Mucosa of descending colon (tissue), 3 donors: ENCODE measurements around the gene XPR1. TPM values are rescaled to one million over a fixed set of nuclear protein-coding genes. Genes with fewer than 3 reads are reported as not detected.
"Not testable (repeated sequence)": the region's sequence is repeated elsewhere in the genome, so short reads cannot be mapped to it uniquely, and the experiment has no call there.

Experiments
- ATAC-seq: fragments of 200-7000 bp; cut with Tn5 transposase; one replicate; pipeline ENCODE4 v1.9.1; 2020; ENCODE audit warnings: mild to moderate bottlenecking, moderate library complexity
- DNase-seq, 3 donors: peaks; one replicate each; pipeline ENCODE4 v3.0.0-alpha.2; 2020
- H3K36me3 ChIP-seq: fragments of 200-600 bp; one replicate; pipeline ENCODE4 v1.8.0; 2021; ENCODE audit warnings: low read depth, mild to moderate bottlenecking
- H3K4me1 ChIP-seq: fragments of 200-600 bp; one replicate; pipeline ENCODE4 v1.8.0; 2021; ENCODE audit warnings: low read depth, mild to moderate bottlenecking
- H3K4me3 ChIP-seq: fragments of 200-600 bp; one replicate; pipeline ENCODE4 v1.8.0; 2021; ENCODE audit warnings: mild to moderate bottlenecking
- H3K9me3 ChIP-seq: fragments of 200-600 bp; one replicate; pipeline ENCODE4 v1.8.0; 2021; ENCODE audit warnings: mild to moderate bottlenecking
- intact Hi-C, 2 donors: fragments of 100-400 bp; cut with DNase I in 1 of 2; cut with micrococcal nuclease in 1 of 2; formaldehyde crosslinking; loops; one replicate each; pipeline versions ENCODE4 v1.11.0 to v1.11.1; 2022; cut with DNase I, micrococcal nuclease
- total RNA-seq, 3 donors: library from RNA; stranded (reverse); fragmentation: NEBNext Ultra II Directional in 2 of 3; extraction: Animal tissue kit (Norgen Biotek cat#: 25700) in 2 of 3; gene quantifications; one replicate each; pipeline versions ENCODE4 v1.2.1 to v1.2.4, GENCODE V29; 2021 to 2023
- TF ChIP-seq, protein P1 (sequence below): fragments of 200-600 bp; IDR thresholded peaks from one replicate; pipeline ENCODE4 v1.8.0; 2022; ENCODE audit warnings: antibody characterized with exemption, mild to moderate bottlenecking
- donor health status: DM: no; HTN: no; CAD: no; lungs with moderate emphysema.
- donor health status: DM: no; HTN: no; CAD: no.
- donor health status: DM: no; HTN: yes; CAD: no.

The XPR1 gene
- total RNA-seq, 3 donors from 2014 or later = 31.6 to 64.9 (median 34.6) TPM

DNA sequence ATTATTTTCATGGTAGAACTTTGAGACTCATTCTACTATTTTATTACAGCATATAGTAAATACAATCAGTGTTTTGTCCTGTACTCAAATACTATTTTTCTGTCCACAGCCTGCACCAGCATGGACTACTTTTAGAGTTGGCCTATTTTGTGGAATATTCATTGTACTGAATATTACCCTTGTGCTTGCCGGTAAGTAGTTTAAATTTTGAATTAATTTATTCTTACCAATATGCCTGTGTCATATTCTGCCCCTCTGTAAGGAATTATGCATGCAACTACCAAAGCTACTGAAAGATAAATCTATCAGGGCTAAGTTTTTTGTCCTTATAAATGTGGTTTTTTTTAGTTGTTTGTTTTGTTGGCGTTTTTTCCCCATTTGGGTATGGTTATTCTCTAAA is 179.5 kb downstream of the XPR1 start:
- no peaks in the 10 kb centered on the region for H3K4me1 ChIP-seq
- TF ChIP-seq, protein P1, sequence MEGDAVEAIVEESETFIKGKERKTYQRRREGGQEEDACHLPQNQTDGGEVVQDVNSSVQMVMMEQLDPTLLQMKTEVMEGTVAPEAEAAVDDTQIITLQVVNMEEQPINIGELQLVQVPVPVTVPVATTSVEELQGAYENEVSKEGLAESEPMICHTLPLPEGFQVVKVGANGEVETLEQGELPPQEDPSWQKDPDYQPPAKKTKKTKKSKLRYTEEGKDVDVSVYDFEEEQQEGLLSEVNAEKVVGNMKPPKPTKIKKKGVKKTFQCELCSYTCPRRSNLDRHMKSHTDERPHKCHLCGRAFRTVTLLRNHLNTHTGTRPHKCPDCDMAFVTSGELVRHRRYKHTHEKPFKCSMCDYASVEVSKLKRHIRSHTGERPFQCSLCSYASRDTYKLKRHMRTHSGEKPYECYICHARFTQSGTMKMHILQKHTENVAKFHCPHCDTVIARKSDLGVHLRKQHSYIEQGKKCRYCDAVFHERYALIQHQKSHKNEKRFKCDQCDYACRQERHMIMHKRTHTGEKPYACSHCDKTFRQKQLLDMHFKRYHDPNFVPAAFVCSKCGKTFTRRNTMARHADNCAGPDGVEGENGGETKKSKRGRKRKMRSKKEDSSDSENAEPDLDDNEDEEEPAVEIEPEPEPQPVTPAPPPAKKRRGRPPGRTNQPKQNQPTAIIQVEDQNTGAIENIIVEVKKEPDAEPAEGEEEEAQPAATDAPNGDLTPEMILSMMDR = no peak
- no peak for DNase-seq

DNA sequence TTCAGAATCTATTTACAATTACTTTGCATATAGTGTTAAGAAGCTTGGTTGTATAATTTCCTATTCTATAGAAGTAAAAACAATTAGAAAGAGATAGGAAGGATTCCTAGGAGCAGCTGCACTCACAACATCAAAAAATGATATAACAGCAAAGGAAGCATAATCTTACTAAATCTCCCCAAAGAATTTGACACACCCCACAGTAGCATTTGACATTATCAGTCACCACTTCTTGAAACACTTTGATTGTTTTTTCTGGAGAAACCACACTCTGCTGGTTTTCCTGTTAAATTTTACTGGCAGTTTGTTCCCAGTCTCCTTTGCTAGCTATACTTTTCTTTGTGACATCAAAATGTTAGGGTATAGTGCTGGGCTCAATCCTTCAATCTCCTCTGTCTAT is 180.1 kb downstream of the XPR1 start:
- H3K36me3 ChIP-seq = no peaks in the 10 kb centered on the region
- intact Hi-C loops = no loop called here
- H3K4me1 ChIP-seq = no peaks in the 10 kb centered on the region
- no peak overlapping the region for H3K4me3 ChIP-seq
- DNase-seq = no peak
- TF ChIP-seq, protein P1 = no peak
- no peaks in the 10 kb centered on the region for H3K9me3 ChIP-seq
- no peak for ATAC-seq

More for the DNA sequence above, 179.5 kb downstream of the XPR1 start:
- Histone ChIP-seq H3K9me3 (no peaks in the 10 kb centered on the region), H3K36me3 (no peaks in the 10 kb centered on the region), H3K4me3 (no peak overlapping the region)
- intact Hi-C loops = no loop called here
- ATAC-seq = no peak

DNA sequence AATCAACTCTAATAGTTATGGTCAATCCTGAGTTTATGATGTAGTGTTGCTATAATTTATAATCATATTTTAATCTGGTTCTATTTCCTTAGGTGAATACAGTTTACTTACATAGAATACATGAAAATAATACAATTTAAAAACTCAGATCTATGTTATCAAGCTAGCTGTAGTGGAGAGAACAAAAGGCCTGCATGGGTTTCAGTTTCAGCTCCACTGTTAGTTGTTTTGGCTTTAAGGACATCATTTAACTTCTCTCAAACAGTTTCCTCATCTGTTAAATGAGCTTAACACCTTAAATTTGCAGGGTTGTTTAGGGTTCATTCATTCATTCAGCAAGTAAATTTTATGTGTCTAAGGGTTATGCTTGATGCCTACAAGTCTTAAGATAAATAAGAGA is 182.4 kb downstream of the XPR1 start:
- Histone ChIP-seq H3K9me3 (no peaks in the 10 kb centered on the region), H3K4me3 (no peak overlapping the region), H3K36me3 (no peaks in the 10 kb centered on the region), H3K4me1 (no peaks in the 10 kb centered on the region)
- ATAC-seq (no peak), DNase-seq (no peak)
- intact Hi-C loops = no loop called here
- TF ChIP-seq, protein P1 = no peak

DNA sequence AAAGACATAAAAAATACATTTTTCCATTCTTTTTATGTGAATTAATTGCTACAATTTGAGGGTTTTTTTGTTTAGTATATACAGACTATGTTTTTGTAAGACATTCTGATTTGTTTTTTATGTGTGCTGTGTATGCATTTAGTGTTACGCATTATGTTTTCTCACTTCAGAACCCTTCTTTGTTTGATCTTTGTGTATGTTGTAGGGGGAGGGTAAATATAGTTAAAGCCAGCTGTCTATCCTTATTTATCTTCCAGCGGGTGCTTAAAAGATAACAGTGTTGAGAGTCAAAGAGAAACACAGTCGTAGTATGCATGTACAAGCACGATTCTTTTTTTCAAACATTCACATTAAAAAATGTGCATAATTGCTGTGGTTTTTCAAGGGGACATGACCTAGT is 183.4 kb downstream of the XPR1 start:
- intact Hi-C loops = no loop called here
- Histone ChIP-seq H3K9me3 (no peaks in the 10 kb centered on the region), H3K4me1 (no peaks in the 10 kb centered on the region), H3K4me3 (no peak overlapping the region), H3K36me3 (no peaks in the 10 kb centered on the region)
- ATAC-seq (no peak), DNase-seq (no peak)
- TF ChIP-seq, protein P1 = no peak

DNA sequence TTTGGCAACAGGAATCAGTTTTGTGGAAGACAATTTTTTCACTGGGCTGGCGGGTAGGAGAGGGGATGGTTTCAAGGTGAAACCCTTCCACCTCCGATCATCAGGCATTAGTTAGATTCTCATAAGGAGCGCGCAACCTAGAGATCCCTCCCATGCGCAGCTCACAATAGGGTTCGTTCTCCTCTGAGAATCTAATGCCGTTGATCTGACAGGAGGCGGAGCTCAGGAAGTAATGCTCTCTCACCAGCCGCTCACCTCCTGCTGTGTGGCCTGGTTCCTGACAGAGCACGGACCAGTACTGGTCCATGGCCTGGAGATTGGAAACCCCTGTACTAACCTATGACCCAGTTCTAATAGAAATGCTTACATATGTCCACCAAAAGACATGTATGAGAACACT is 184.3 kb downstream of the XPR1 start:
- DNase-seq (no peak), ATAC-seq (no peak)
- Histone ChIP-seq H3K9me3 (no peaks in the 10 kb centered on the region), H3K4me3 (no peak overlapping the region), H3K4me1 (no peaks in the 10 kb centered on the region), H3K36me3 (no peaks in the 10 kb centered on the region)
- TF ChIP-seq, protein P1 = no peak
- intact Hi-C loops = no loop called here

DNA sequence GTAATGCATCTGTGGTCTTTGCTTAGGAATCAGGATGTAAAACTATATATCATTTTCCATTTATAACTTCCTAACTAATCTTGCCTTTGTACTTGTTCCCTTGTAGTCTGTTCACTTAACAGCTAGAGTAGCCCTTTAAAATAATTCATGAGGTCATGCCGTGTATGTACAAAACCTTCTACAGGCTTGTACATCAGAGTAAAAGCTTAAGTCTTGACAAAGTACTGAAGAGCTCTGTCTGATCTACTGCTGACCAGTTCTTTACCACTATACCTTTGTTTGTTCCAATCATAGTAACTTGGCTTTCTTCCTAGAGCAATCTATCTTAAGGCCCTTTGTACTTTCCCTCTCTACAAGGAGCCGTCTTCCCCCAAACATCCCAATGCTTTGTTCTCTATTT is 190.1 kb downstream of the XPR1 start:
- intact Hi-C loops = no loop called here
- ATAC-seq = peak; percentile 16

DNA sequence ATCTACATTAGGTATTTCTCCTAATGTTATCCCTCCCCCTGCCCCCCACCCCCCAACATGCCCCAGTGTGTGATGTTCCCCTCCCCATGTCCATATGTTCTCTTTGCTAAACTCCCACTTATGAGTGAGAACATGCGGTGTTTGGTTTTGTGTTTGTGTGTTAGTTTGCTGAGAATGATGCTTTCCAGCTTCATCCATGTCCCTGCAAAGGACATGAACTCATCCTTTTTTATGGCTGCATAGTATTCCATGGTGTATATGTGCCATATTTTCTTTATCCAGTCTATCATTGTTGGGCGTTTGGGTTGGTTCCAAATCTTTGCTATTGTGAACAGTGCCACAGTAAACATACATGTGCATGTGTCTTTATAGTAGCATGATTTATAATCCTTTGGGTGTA is 199.7 kb downstream of the XPR1 start:
- H3K4me1 ChIP-seq, H3K36me3 ChIP-seq, H3K4me3 ChIP-seq, DNase-seq, intact Hi-C loops, ATAC-seq: not testable (repeated sequence)
- H3K9me3 ChIP-seq = peaks cover 10% of the 10 kb centered on the region

More for the DNA sequence above, 190.1 kb downstream of the XPR1 start:
- Histone ChIP-seq H3K9me3 (no peaks in the 10 kb centered on the region), H3K36me3 (no peaks in the 10 kb centered on the region), H3K4me3 (no peak overlapping the region), H3K4me1 (no peaks in the 10 kb centered on the region)
- no peak for DNase-seq
- TF ChIP-seq, protein P1 = no peak

DNA sequence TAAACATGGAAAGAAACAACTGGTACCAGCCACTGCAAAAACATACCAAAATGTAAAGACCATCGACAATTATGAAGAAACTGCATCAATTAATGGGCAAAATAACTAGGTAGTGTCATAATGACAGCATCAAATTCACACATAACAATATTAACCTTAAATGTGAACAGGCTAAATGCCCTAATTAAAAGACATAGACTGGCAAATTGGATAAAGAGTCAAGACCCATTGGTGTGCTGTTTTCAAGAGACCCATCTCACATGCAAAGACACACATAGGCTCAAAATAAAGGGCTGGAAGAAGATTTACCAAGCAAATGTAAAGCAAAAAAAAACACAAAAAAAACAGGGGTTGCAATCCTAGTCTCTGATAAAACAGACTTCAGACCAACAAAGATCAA is 201.4 kb downstream of the XPR1 start:
- H3K9me3 ChIP-seq = peaks cover 10% of the 10 kb centered on the region
- ATAC-seq, H3K36me3 ChIP-seq, DNase-seq, H3K4me3 ChIP-seq, H3K4me1 ChIP-seq, intact Hi-C loops: not testable (repeated sequence)
